GM23248 (cell line): ENCODE measurements around the gene ATAD1. TPM values are rescaled to one million over a fixed set of nuclear protein-coding genes. Genes with fewer than 3 reads are reported as not detected.
A peak's percentile ranks its signal among the peaks of the same experiment; 100 is the strongest.

Experiments used
- DNase-seq: peaks from one replicate; pipeline ENCODE4 v3.0.0-alpha.2; 2015
- H2AFZ ChIP-seq: fragments of 200-600 bp; sonication (generic); 2 replicates; pipeline ENCODE4 v1.6.1; 2016; ENCODE audit warnings: antibody characterized with exemption
- H3F3A ChIP-seq: fragments of 200-600 bp; sonication (generic); 2 replicates; pipeline ENCODE4 v1.6.1; 2016; ENCODE audit warnings: mild to moderate bottlenecking, antibody characterized with exemption, mixed run types; ENCODE audit not compliant: insufficient read depth
- H3K27ac ChIP-seq: fragments of 200-600 bp; sonication (generic); 2 replicates; pipeline ENCODE4 v1.5.1; 2016; ENCODE audit warnings: mild to moderate bottlenecking
- H3K27me3 ChIP-seq: fragments of 200-600 bp; sonication (generic); replicated peaks from 2 replicates; pipeline ENCODE4 v1.6.1; 2016; ENCODE audit warnings: mild to moderate bottlenecking; ENCODE audit not compliant: insufficient read depth
- H3K36me3 ChIP-seq: fragments of 200-600 bp; sonication (generic); 2 replicates; pipeline ENCODE4 v1.6.1; 2016; ENCODE audit warnings: low read depth, mild to moderate bottlenecking
- H3K4me1 ChIP-seq: fragments of 200-600 bp; sonication (generic); 2 replicates; pipeline ENCODE4 v1.6.1; 2016; ENCODE audit warnings: mild to moderate bottlenecking; ENCODE audit not compliant: insufficient read depth
- H3K4me2 ChIP-seq: fragments of 200-600 bp; sonication (generic); one replicate; pipeline ENCODE4 v1.6.1; 2016; ENCODE audit warnings: mild to moderate bottlenecking; ENCODE audit not compliant: unreplicated experiment
- H3K4me3 ChIP-seq: fragments of 200-600 bp; sonication (generic); 2 replicates; pipeline ENCODE4 v1.5.1; 2016; ENCODE audit warnings: mild to moderate bottlenecking
- H3K79me2 ChIP-seq: fragments of 200-600 bp; sonication (generic); 2 replicates; pipeline ENCODE4 v1.6.1; 2016; ENCODE audit warnings: mild to moderate bottlenecking; ENCODE audit not compliant: insufficient read depth
- H3K9ac ChIP-seq: fragments of 200-600 bp; sonication (generic); 2 replicates; pipeline ENCODE4 v1.6.1; 2016; ENCODE audit warnings: mild to moderate bottlenecking
- H3K9me2 ChIP-seq: fragments of 200-600 bp; sonication (generic); 2 replicates; pipeline ENCODE4 v1.6.1; 2016; ENCODE audit warnings: mixed run types, mild to moderate bottlenecking, moderate library complexity; ENCODE audit not compliant: insufficient read depth
- H3K9me3 ChIP-seq: fragments of 200-600 bp; sonication (generic); one replicate; pipeline ENCODE4 v1.6.1; 2017; ENCODE audit warnings: low read depth
- H4K20me1 ChIP-seq: fragments of 200-600 bp; sonication (generic); 2 replicates; pipeline ENCODE4 v1.6.0; 2016; ENCODE audit not compliant: insufficient read depth
- EZH2 ChIP-seq: fragments of 200-600 bp; sonication (generic); IDR thresholded peaks from 2 replicates; pipeline ENCODE4 v1.6.1; 2018; ENCODE audit warnings: antibody characterized with exemption, mild to moderate bottlenecking; ENCODE audit not compliant: insufficient read depth, poor library complexity, severe bottlenecking
- EZH2phosphoT487 ChIP-seq: fragments of 200-600 bp; sonication (generic); IDR thresholded peaks from 2 replicates; pipeline ENCODE4 v1.6.1; 2018; ENCODE audit warnings: antibody characterized with exemption, moderate library complexity, mild to moderate bottlenecking, low read depth; ENCODE audit not compliant: insufficient read depth
- WGBS, 2 experiments: methylation state at CpG; one replicate each; pipeline ENCODE4 v1.1.6; 2015 to 2017; ENCODE audit warnings: low lambda C conversion rate in 2 of 2, low coverage in 1 of 2; ENCODE audit errors: missing lambda C conversion rate in 2 of 2; 5-methylcytosine and 5-hydroxymethylcytosine counted together
- in situ Hi-C: fragments of 300-500 bp; cut with MboI; formaldehyde crosslinking; loops from 2 replicates; pipeline ENCODE4 v1.15.0; 2020
- polyA plus RNA-seq: library from polyadenylated mRNA; unstranded; fragments of >200 nt; fragmentation: Nextera tagmentation; extraction: Ambion mirVana; gene quantifications from 2 replicates; pipeline ENCODE4 v1.2.1, GENCODE V29; 2016
- total RNA-seq: library from RNA; depleted of rRNA; stranded (reverse); fragments of >200 nt; shearing (Covaris generic); gene quantifications from 2 replicates; pipeline ENCODE4 v1.2.3, GENCODE V29; 2014

The ATAD1 gene
- total and polyA plus RNA-seq, 2 experiments from 2014 or later, result 52.4 to 66.8 TPM

DNA sequence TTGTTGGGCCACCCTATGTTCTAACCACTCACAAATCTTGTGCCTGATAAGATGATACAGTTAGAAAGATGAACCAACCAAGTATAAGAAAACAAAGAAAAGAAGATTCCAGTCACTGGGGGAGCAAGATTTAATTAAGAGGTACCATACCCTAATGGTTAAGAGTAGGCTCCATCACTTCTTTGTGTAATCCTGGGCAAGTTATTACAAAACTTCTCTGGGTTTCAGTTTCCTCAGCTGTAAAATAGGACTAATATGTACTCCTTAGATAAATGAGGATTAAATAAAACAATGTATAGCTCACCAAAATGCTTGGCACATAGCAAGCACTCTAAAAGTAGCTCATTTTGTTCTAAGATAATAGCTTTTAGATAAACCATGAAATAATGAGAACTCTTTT, 58.5 kb downstream of the ATAD1 start:
- Histone ChIP-seq H3K4me2 (no peak overlapping the region), H3K27me3 (no peaks in the 10 kb centered on the region), H3K9ac (no peak overlapping the region), H3K79me2 (no peaks in the 10 kb centered on the region), H2AFZ (no peak overlapping the region), H3F3A (peaks cover 17% of the 10 kb centered on the region), H3K36me3 (peaks cover 30% of the 10 kb centered on the region), H3K27ac (no peak overlapping the region), H4K20me1 (no peaks in the 10 kb centered on the region), H3K9me3 (no peaks in the 10 kb centered on the region), H3K4me1 (peaks cover 10% of the 10 kb centered on the region; the same call in 1 of the 2 replicates), H3K4me3 (no peak overlapping the region), H3K9me2 (no peaks in the 10 kb centered on the region)
- DNase-seq, result no peak
- in situ Hi-C loops, result no loop called here
- no peak for TF ChIP-seq EZH2phosphoT487
- TF ChIP-seq EZH2, result no peak

DNA sequence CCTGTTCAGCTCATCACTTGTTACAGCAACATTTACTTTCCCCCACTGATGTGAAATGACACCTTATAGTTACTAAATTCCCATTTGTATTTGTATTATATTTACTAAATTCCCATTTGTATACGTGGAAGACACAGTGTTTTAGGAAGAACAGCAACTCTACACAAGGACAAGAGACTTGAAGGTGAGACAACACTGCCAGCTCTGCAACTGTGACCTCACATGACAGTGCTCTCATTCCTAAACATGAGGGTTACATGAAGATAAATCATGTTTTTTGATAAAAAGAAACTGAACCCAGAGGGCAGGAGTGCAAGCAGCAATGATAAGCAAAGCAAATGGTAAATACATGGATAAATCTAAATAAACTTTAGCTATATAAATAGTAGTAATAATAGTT, 60.3 kb downstream of the ATAD1 start:
- TF ChIP-seq EZH2phosphoT487 (no peak), EZH2 (no peak)
- H2AFZ ChIP-seq, result no peak overlapping the region
- in situ Hi-C loops, result no loop called here
- peaks cover 15% of the 10 kb centered on the region for H3K4me1 ChIP-seq
- no peak overlapping the region for H3K9ac ChIP-seq
- 94 to 100% methylated on average over 1 of the region's 1 CpG for WGBS, 2 experiments
- no peaks in the 10 kb centered on the region for H3K79me2 ChIP-seq
- H3K4me3 ChIP-seq, result no peak overlapping the region
- H3K9me2 ChIP-seq, result no peaks in the 10 kb centered on the region
- H3K4me2 ChIP-seq, result no peak overlapping the region
- H3K9me3 ChIP-seq, result no peaks in the 10 kb centered on the region
- peaks cover 28% of the 10 kb centered on the region for H3F3A ChIP-seq
- H3K27ac ChIP-seq, result no peak overlapping the region
- H3K36me3 ChIP-seq, result peaks cover 34% of the 10 kb centered on the region
- H3K27me3 ChIP-seq, result no peaks in the 10 kb centered on the region
- DNase-seq, result no peak
- H4K20me1 ChIP-seq, result no peaks in the 10 kb centered on the region

DNA sequence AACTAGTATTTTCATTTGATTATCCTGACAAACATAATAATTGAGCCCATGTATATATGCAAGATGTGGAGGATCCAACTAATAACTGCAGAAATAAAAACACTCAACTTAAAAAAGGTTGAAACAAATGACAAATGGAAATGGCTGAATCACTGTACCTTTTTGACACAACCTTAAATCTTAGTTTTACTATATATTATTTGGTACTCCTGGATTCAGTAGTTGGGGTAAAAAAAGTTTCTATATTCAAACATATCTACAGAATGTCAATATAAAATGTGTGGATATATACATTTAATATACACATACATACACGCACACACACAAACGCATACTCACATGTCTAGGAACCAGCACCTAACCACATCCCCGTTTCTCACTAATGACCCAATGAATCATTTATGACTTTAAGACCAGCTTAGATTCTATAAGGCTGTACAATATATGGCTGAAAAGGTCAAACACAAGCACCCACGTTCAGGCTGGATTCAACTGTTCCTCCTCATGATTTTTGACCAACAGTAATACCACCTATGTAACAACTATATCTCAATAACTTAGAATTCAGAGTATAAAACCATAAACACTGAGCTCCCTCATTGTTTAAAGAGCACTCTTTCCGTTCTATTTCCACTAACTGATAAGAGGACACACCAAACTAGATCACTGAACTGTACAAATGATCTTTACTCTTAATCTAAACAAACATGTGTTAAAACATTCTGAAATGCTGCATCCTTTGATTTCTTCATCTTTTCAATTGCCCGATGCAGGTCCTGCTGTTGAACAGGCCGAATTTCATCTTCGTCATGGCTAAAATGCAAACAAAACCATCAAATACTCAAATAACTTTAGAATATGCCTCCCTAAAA, 63.8 kb downstream of the ATAD1 start:
- Histone ChIP-seq H3K4me2 (no peak overlapping the region), H3K9me2 (no peaks in the 10 kb centered on the region), H4K20me1 (no peaks in the 10 kb centered on the region), H3K27me3 (no peaks in the 10 kb centered on the region), H2AFZ (no peak overlapping the region), H3K79me2 (no peaks in the 10 kb centered on the region), H3K9ac (no peak overlapping the region), H3F3A (peaks cover 49% of the 10 kb centered on the region), H3K4me3 (no peak overlapping the region), H3K9me3 (no peaks in the 10 kb centered on the region), H3K36me3 (peaks cover 38% of the 10 kb centered on the region), H3K4me1 (peaks cover 36% of the 10 kb centered on the region), H3K27ac (no peak overlapping the region)
- WGBS, 2 experiments, result 95 to 98% methylated on average over 8 of the region's 8 CpGs
- no peak for DNase-seq
- TF ChIP-seq EZH2 (no peak), EZH2phosphoT487 (no peak)
- in situ Hi-C loops, result no loop called here

DNA sequence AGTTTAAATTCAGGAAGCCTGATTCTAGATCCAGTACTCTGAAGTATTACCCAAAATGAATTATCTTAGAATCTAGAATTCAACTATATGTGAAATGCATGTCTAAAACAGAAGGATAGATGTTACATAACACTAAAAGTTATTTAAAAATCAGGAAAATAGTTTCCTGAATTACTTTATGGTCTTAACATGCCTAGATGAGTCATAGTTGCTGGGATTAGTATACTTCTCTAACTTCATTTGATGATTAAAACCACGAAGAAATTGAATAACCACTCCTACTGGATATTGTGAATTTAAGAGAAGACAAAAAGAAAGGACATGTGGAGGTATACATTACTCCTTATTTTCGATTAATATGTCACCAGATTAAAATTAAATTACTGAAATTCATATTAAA, 65.5 kb downstream of the ATAD1 start:
- Histone ChIP-seq H3K9me3 (no peaks in the 10 kb centered on the region), H3K79me2 (no peaks in the 10 kb centered on the region), H3K9ac (no peak overlapping the region), H4K20me1 (no peaks in the 10 kb centered on the region), H3K4me3 (no peak overlapping the region), H3K4me1 (peaks cover 36% of the 10 kb centered on the region), H3K27ac (peak overlapping the region; percentile 11; the same call in 1 of the 2 replicates), H3F3A (peaks cover 50% of the 10 kb centered on the region), H3K4me2 (peak overlapping the region; percentile 30), H3K27me3 (no peaks in the 10 kb centered on the region), H3K36me3 (peaks cover 35% of the 10 kb centered on the region), H2AFZ (no peak overlapping the region), H3K9me2 (no peaks in the 10 kb centered on the region)
- in situ Hi-C loops, result no loop called here
- 43 to 50% methylated on average over 2 of the region's 2 CpGs for WGBS, 2 experiments
- TF ChIP-seq EZH2 (no peak), EZH2phosphoT487 (no peak)
- DNase-seq, result peak; percentile 89

DNA sequence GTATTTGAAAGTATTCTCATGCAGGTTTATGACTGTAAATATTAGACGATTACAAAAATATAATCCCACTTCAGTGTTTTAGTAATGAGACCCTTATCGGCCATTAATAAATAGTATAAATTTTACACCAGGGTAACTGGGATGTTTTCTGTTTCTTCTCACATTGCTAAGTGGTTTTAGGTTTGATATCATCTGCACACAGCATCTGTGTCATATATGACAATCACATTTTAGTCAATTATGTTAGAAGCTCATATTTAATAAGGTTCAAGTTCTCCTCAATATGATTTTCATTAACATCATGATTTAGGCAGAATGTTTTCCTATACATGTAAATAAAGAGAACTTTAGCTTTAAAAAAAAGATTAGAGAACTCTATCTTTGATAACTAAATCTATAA, 66.8 kb downstream of the ATAD1 start:
- Histone ChIP-seq H3K4me3 (no peak overlapping the region), H3K9me2 (no peaks in the 10 kb centered on the region), H4K20me1 (no peaks in the 10 kb centered on the region), H3K9me3 (no peaks in the 10 kb centered on the region), H3K4me1 (peaks cover 36% of the 10 kb centered on the region), H2AFZ (no peak overlapping the region), H3K4me2 (peak overlapping the region; percentile 57), H3K27me3 (no peaks in the 10 kb centered on the region), H3K36me3 (peaks cover 33% of the 10 kb centered on the region), H3K9ac (peak overlapping the region; percentile 1; the same call in 1 of the 2 replicates), H3K79me2 (no peaks in the 10 kb centered on the region), H3K27ac (peak overlapping the region; percentile 70), H3F3A (peaks cover 57% of the 10 kb centered on the region)
- DNase-seq, result no peak
- WGBS, 2 experiments, result 95 to 100% methylated on average over 2 of the region's 2 CpGs
- in situ Hi-C loops, result no loop called here
- no peak for TF ChIP-seq EZH2phosphoT487
